B cell (primary cell): ENCODE data around the gene PLCD4. TPM values are rescaled to one million over a fixed set of nuclear protein-coding genes. Genes with fewer than 3 reads are reported as not detected.
A peak's percentile ranks its signal among the peaks of the same experiment; 100 is the strongest.

ENCODE experiments used
- ATAC-seq: fragments of 200-7000 bp; cut with Tn5 transposase; one replicate; pipeline ENCODE4 v1.10.0; 2021; ENCODE audit warnings: low read depth, mild to moderate bottlenecking, moderate number of reproducible peaks, moderate library complexity
- CTCF ChIA-PET: fragments of 350-600 bp; sonication (Branson Sonifier 250); formaldehyde crosslinking; loops from one replicate; lab custom pipeline; 2021; ENCODE audit warnings: antibody characterized with exemption, inconsistent platforms; lab: Charles Lee
- POLR2A ChIA-PET: fragments of 350-600 bp; sonication (Branson Sonifier 250); formaldehyde crosslinking; loops from one replicate; lab custom pipeline; 2021; ENCODE audit warnings: antibody characterized with exemption; lab: Charles Lee
- DNase-seq: peaks from one replicate; pipeline ENCODE4 v3.0.0; 2013
- H2AFZ ChIP-seq: 2 replicates; pipeline ENCODE4 v1.6.1; 2012; ENCODE audit warnings: mild to moderate bottlenecking, low read depth, low read length; ENCODE audit not compliant: insufficient read depth, poor library complexity, severe bottlenecking
- H3K27ac ChIP-seq, 2 donors: 1 replicate in 1 of 2; 2 replicates in 1 of 2; pipeline ENCODE4 v1.5.1; 2012 to 2013; ENCODE audit warnings: low read length in 2 of 2, mild to moderate bottlenecking in 2 of 2, moderate library complexity in 1 of 2
- H3K27me3 ChIP-seq, 4 experiments: fragments of 200-600 bp in 1 of 4; sonication (generic) in 1 of 4; replicated peaks in 1 of 4; 1 replicate in 2 of 4; 2 replicates in 2 of 4; pipeline versions ENCODE4 v1.6.1 to v1.7.0; 2013 to 2016; ENCODE audit warnings: low read length in 3 of 4, mild to moderate bottlenecking in 2 of 4, mixed read lengths in 1 of 4, moderate library complexity in 1 of 4; ENCODE audit not compliant: insufficient read depth in 4 of 4, control insufficient read depth in 3 of 4; ENCODE audit errors: control extremely low read depth in 1 of 4
- H3K36me3 ChIP-seq, 2 experiments: replicated peaks in 1 of 2; 1 replicate in 1 of 2; 2 replicates in 1 of 2; pipeline versions ENCODE4 v1.6.1 to v1.7.1; 2013; ENCODE audit warnings: low read length in 1 of 2; ENCODE audit not compliant: insufficient read depth in 2 of 2, control insufficient read depth in 1 of 2; ENCODE audit errors: control extremely low read depth in 1 of 2, extremely low read depth in 1 of 2
- H3K4me1 ChIP-seq, 2 donors: fragments of 200-600 bp in 1 of 2; sonication (generic) in 1 of 2; 1 replicate in 1 of 2; 2 replicates in 1 of 2; pipeline versions ENCODE4 v1.5.1 to v1.6.1; 2013 to 2017; ENCODE audit warnings: low read length in 2 of 2; ENCODE audit not compliant: control insufficient read depth in 2 of 2, insufficient read depth in 2 of 2
- H3K4me2 ChIP-seq: replicated peaks from 2 replicates; pipeline ENCODE3; 2012; ENCODE audit warnings: mild to moderate bottlenecking, low read depth, low read length; ENCODE audit not compliant: poor library complexity, severe bottlenecking
- H3K4me3 ChIP-seq, 5 experiments: fragments of 200-600 bp in 1 of 5; sonication (generic) in 1 of 5; 1 replicate in 3 of 5; 2 replicates in 2 of 5; pipeline versions ENCODE4 v1.5.1 to v1.7.0; 2011 to 2016; ENCODE audit warnings: low read length in 4 of 5, mild to moderate bottlenecking in 4 of 5, low read depth in 2 of 5, control low read depth in 1 of 5, moderate library complexity in 1 of 5; ENCODE audit not compliant: insufficient read depth in 1 of 5; ENCODE audit errors: control extremely low read depth in 1 of 5, extremely low read depth in 1 of 5
- H3K79me2 ChIP-seq: fragments of 200-600 bp; sonication (generic); one replicate; pipeline ENCODE4 v1.6.0; 2016; ENCODE audit warnings: low read length; ENCODE audit not compliant: control insufficient read depth, insufficient read depth
- H3K9ac ChIP-seq: fragments of 200-600 bp; sonication (generic); 2 replicates; pipeline ENCODE4 v1.6.1; 2017; ENCODE audit warnings: mild to moderate bottlenecking, low read length, moderate library complexity
- H3K9me3 ChIP-seq, 3 donors: one replicate each; pipeline versions ENCODE4 v1.6.1 to v1.7.1; 2013; ENCODE audit warnings: low read length in 2 of 3; ENCODE audit not compliant: control insufficient read depth in 2 of 3, insufficient read depth in 1 of 3; ENCODE audit errors: control extremely low read depth in 1 of 3
- H4K20me1 ChIP-seq: 2 replicates; pipeline ENCODE4 v1.6.0; 2012; ENCODE audit warnings: mild to moderate bottlenecking, low read length; ENCODE audit not compliant: insufficient read depth, control insufficient read depth, poor library complexity, severe bottlenecking
- H3K27ac Mint-ChIP-seq: one replicate; pipeline ENCODE4 v1.8.0; 2021; ENCODE audit warnings: mixed read lengths
- H3K27me3 Mint-ChIP-seq: one replicate; pipeline ENCODE4 v1.8.0; 2021; ENCODE audit warnings: mixed read lengths
- H3K4me1 Mint-ChIP-seq: one replicate; pipeline ENCODE4 v1.8.0; 2021; ENCODE audit warnings: mixed read lengths
- H3K4me3 Mint-ChIP-seq: one replicate; pipeline ENCODE4 v1.8.0; 2021; ENCODE audit warnings: mixed read lengths
- H3K9me3 Mint-ChIP-seq: one replicate; pipeline ENCODE4 v1.8.0; 2022; ENCODE audit warnings: mixed read lengths; ENCODE audit not compliant: insufficient read depth
- CTCF ChIP-seq: fragments of 200-600 bp; IDR thresholded peaks from one replicate; pipeline ENCODE4 v1.8.0; 2022; ENCODE audit warnings: antibody characterized with exemption, mild to moderate bottlenecking
- EZH2 ChIP-seq: IDR thresholded peaks from 2 replicates; pipeline ENCODE4 v1.6.1; 2012; ENCODE audit warnings: borderline replicate concordance, low read depth, mild to moderate bottlenecking, moderate library complexity, low read length; ENCODE audit not compliant: insufficient read depth, poor library complexity, severe bottlenecking
- WGBS: methylation state at CpG from one replicate; pipeline ENCODE4 v1.1.5; 2013; ENCODE audit warnings: missing lambda C conversion rate; ENCODE audit not compliant: insufficient coverage; 5-methylcytosine and 5-hydroxymethylcytosine counted together
- intact Hi-C: fragments of 100-400 bp; cut with micrococcal nuclease; formaldehyde crosslinking; loops from one replicate; pipeline ENCODE4 v1.10.0; 2022
- polyA plus RNA-seq: library from polyadenylated mRNA; depleted of rRNA; stranded (reverse); fragments of >200 nt; gene quantifications from 2 replicates; pipeline ENCODE4 v1.2.3, GENCODE V29; 2012
- total RNA-seq, 2 donors: library from RNA; stranded (reverse); fragments of 120-200 nt in 1 of 2; gene quantifications; 1 replicate in 1 of 2; 2 replicates in 1 of 2; pipeline versions ENCODE4 v1.2.3 to v1.2.4, GENCODE V29; 2013 to 2022

PLCD4 gene
- total and polyA plus RNA-seq, 2 donors (not counting 1 experiment from before 2014, with no cell fraction given) = 0.25 to 0.62 TPM

- H3K9me3 Mint-ChIP-seq = no peaks in the 10 kb centered on the region
- H3K4me1 ChIP-seq = peaks cover 3 to 5% of the 10 kb centered on the region in 2 donors
- WGBS = no CpG with 5 or more reads among the region's 1 CpG
- no peak overlapping the region for H3K9ac ChIP-seq
- H3K27me3 ChIP-seq = no peaks in the 10 kb centered on the region
- H3K27ac ChIP-seq = no peak overlapping the region
- H3K4me1 Mint-ChIP-seq = peaks cover 6% of the 10 kb centered on the region
- no peak overlapping the region for H3K4me2 ChIP-seq
- no peak overlapping the region for H3K27ac Mint-ChIP-seq
- TF ChIP-seq CTCF (no peak), EZH2 (no peak)
- H3K27me3 Mint-ChIP-seq = no peaks in the 10 kb centered on the region
- no peak for ATAC-seq
- ChIA-PET CTCF (no interaction called here), POLR2A (no interaction called here)
- H2AFZ ChIP-seq = no peak overlapping the region
- intact Hi-C loops = no loop called here
- H3K36me3 ChIP-seq = peaks cover 27 to 83% of the 10 kb centered on the region in 2 experiments
- H3K4me3 ChIP-seq = no peak overlapping the region
- DNase-seq = no peak
- H3K9me3 ChIP-seq = no peaks in the 10 kb centered on the region
- peaks cover 21% of the 10 kb centered on the region for H3K79me2 ChIP-seq
- H3K4me3 Mint-ChIP-seq = no peak overlapping the region
- peaks cover 12% of the 10 kb centered on the region for H4K20me1 ChIP-seq
Measured at GRCh38 chr2:218645126-218645525, 37.4 kb downstream of the PLCD4 start.

- H4K20me1 ChIP-seq = peaks cover 12% of the 10 kb centered on the region
- no peaks in the 10 kb centered on the region for H3K9me3 Mint-ChIP-seq
- TF ChIP-seq CTCF = peak; percentile 83
- TF ChIP-seq EZH2 = no peak
- peaks cover 21% of the 10 kb centered on the region for H3K79me2 ChIP-seq
- no peak overlapping the region for H3K4me3 Mint-ChIP-seq
- H2AFZ ChIP-seq = no peak overlapping the region
- H3K27me3 Mint-ChIP-seq = no peaks in the 10 kb centered on the region
- 65% methylated on average over 5 of the region's 9 CpGs for WGBS
- no peak overlapping the region for H3K9ac ChIP-seq
- H3K9me3 ChIP-seq = no peaks in the 10 kb centered on the region
- H3K4me1 Mint-ChIP-seq = peaks cover 6% of the 10 kb centered on the region
- peaks cover 29 to 84% of the 10 kb centered on the region in 2 experiments for H3K36me3 ChIP-seq
- DNase-seq (peak; percentile 65), ATAC-seq (peak; percentile 78)
- H3K27ac Mint-ChIP-seq = peak overlapping the region; percentile 4
- H3K27me3 ChIP-seq = no peaks in the 10 kb centered on the region
- ChIA-PET CTCF (interaction anchor here (1.0 to 4.4 kb wide), 10 partner anchors 8 to 346 kb away, joined by 3 to 39 read pairs (median 3); partner anchors contain the start of genes BCS1L and ZNF142), POLR2A (no interaction called here)
- intact Hi-C loops = loop anchor here (1.0 kb wide), 1 partner anchor 242 kb away; no protein-coding TSS in a partner anchor
- H3K4me2 ChIP-seq = no peak overlapping the region
- H3K4me3 ChIP-seq = no peak overlapping the region
- peak overlapping the region in 1 of 2 donors; percentile 36 for H3K27ac ChIP-seq
- H3K4me1 ChIP-seq = peaks cover 3 to 5% of the 10 kb centered on the region in 2 donors
Measured at GRCh38 chr2:218648088-218648786, 40.5 kb downstream of the PLCD4 start.
